ENCODE data around the gene DIS3L. TPM values are rescaled to one million over a fixed set of nuclear protein-coding genes. Genes with fewer than 3 reads are reported as not detected.
A peak's percentile ranks its signal among the peaks of the same experiment; 100 is the strongest.

The DIS3L gene
- total RNA-seq, 1 donor from 2014 or later = 27.1 TPM

DNA sequence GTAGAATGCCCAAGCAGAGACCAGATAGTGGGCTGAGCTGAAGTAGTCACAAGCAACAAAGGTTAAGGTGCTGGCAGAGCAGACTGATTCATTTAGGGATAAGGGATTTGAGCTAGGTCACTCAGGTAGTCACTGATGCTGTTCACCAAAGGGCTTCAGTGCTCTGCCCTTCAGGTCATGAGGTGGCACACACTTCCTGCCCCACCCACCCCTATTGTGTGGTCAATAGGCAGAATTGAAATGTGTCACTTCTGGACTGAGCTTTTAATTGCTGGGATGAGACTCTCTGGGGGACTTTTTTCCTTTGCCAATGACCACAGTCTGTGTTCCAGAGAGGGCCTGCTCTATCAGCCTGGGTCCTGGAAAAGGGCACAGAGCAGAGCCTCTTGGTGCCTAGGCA lies 2.9 kb upstream of the DIS3L start:
- no peaks in the 10 kb centered on the region for H3K27me3 ChIP-seq
- no peak for DNase-seq
- peaks cover 20% of the 10 kb centered on the region for H3K4me1 ChIP-seq
- no peak overlapping the region for H3K4me3 ChIP-seq
- no peaks in the 10 kb centered on the region for H3K36me3 ChIP-seq
- TF ChIP-seq, protein P1, sequence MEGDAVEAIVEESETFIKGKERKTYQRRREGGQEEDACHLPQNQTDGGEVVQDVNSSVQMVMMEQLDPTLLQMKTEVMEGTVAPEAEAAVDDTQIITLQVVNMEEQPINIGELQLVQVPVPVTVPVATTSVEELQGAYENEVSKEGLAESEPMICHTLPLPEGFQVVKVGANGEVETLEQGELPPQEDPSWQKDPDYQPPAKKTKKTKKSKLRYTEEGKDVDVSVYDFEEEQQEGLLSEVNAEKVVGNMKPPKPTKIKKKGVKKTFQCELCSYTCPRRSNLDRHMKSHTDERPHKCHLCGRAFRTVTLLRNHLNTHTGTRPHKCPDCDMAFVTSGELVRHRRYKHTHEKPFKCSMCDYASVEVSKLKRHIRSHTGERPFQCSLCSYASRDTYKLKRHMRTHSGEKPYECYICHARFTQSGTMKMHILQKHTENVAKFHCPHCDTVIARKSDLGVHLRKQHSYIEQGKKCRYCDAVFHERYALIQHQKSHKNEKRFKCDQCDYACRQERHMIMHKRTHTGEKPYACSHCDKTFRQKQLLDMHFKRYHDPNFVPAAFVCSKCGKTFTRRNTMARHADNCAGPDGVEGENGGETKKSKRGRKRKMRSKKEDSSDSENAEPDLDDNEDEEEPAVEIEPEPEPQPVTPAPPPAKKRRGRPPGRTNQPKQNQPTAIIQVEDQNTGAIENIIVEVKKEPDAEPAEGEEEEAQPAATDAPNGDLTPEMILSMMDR (IDR thresholded peaks at IDR 0.05) = no peak
- no peak overlapping the region for H3K27ac ChIP-seq
- ATAC-seq = no peak
- no peaks in the 10 kb centered on the region for H3K9me3 ChIP-seq
- intact Hi-C loops (cut with DNase I) = no loop called here

GRCh38 chr15:66291816-66292570 lies 1.4 kb upstream of the DIS3L start:
- Histone ChIP-seq H3K9me3 (no peaks in the 10 kb centered on the region), H3K4me1 (peaks cover 25% of the 10 kb centered on the region), H3K4me3 (no peak overlapping the region), H3K36me3 (no peaks in the 10 kb centered on the region), H3K27me3 (no peaks in the 10 kb centered on the region), H3K27ac (peak overlapping the region; percentile 6)
- ATAC-seq = no peak
- intact Hi-C loops (cut with DNase I) = no loop called here
- no peak for DNase-seq
- TF ChIP-seq, protein P1 (IDR thresholded peaks at IDR 0.05) = no peak

DNA sequence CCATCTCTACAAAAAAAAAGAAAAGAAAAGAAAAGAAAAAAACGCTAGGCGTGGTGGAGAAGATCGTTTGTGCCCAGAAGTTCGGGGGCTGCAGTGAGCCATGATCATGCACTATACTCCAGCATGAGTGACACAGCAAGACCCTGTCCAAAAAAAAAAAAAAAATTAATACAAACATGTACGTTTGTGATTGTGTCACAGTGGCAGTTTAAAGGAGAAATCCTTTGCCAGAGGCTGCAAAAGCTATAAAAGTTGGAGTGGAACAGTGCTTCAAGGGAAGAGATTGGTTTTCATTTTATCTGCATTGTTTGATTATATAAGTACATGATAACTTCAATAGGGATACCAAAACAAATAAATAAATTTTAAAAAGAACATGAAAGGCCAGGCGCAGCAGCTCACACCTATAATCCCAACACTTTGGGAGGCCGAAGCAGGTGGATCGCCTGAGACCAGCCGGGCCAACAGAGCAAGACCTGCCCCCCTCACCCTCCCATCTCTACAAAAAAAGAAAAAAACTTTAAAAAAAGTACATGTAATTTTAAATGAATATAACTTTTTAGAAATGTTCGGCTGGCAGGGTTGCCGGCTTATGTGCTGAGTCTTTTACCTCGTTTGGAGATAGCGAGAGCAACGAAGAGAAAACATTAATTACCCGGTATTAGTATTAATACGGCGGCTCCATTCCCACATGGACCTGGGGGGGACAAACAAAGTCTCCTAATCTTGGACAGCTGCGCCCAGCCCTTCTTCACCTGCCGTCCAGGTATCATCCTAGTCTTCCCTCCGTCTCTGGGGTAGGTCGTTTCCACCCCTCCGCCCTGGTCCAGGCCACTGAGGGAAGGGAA lies 573 bp upstream of the DIS3L start:
- intact Hi-C loops (cut with DNase I) = no loop called here
- no peak for DNase-seq
- peaks cover 25% of the 10 kb centered on the region for H3K4me1 ChIP-seq

GRCh38 chr15:66294157-66294931 lies 976 bp downstream of the DIS3L start:
- peaks cover 25% of the 10 kb centered on the region for H3K4me1 ChIP-seq
- H3K27me3 ChIP-seq = no peaks in the 10 kb centered on the region
- no peaks in the 10 kb centered on the region for H3K9me3 ChIP-seq
- DNase-seq = no peak
- intact Hi-C loops (cut with DNase I) = no loop called here
- TF ChIP-seq, protein P1 (IDR thresholded peaks at IDR 0.05) = no peak
- no peaks in the 10 kb centered on the region for H3K36me3 ChIP-seq
- H3K27ac ChIP-seq = peak overlapping the region; percentile 93
- H3K4me3 ChIP-seq = peak overlapping the region; percentile 80
- ATAC-seq = peak; percentile 60

More for the DNA sequence above, 573 bp upstream of the DIS3L start:
- Histone ChIP-seq H3K27me3 (no peaks in the 10 kb centered on the region), H3K36me3 (no peaks in the 10 kb centered on the region), H3K9me3 (no peaks in the 10 kb centered on the region), H3K27ac (peak overlapping the region; percentile 93), H3K4me3 (peak overlapping the region; percentile 80)
- ATAC-seq = no peak
- TF ChIP-seq, protein P1 (IDR thresholded peaks at IDR 0.05) = no peak

GRCh38 chr15:66294932-66295235 lies 1.5 kb downstream of the DIS3L start:
- H3K27me3 ChIP-seq = no peaks in the 10 kb centered on the region
- H3K27ac ChIP-seq = peak overlapping the region; percentile 93
- H3K36me3 ChIP-seq = no peaks in the 10 kb centered on the region
- intact Hi-C loops (cut with DNase I) = no loop called here
- ATAC-seq (no peak), DNase-seq (no peak)
- TF ChIP-seq, protein P1 (IDR thresholded peaks at IDR 0.05) = no peak
- peak overlapping the region; percentile 80 for H3K4me3 ChIP-seq
- H3K9me3 ChIP-seq = no peaks in the 10 kb centered on the region
- peaks cover 25% of the 10 kb centered on the region for H3K4me1 ChIP-seq
